ENCODE measurements around the gene MYO1A.
A peak's percentile ranks its signal among the peaks of the same experiment; 100 is the strongest.

Gene MYO1A

GRCh38 chr12:57087010-57087690, 37.2 kb upstream of the MYO1A start (continued):
- TF ChIP-seq REST (tag by site-specific recombination; IDR thresholded peaks at IDR 0.05), result no peak
- no peak for TF ChIP-seq ZNF19 (tag by site-specific recombination; IDR thresholded peaks at IDR 0.05; ENCODE audit: low read depth)
- TF ChIP-seq ZSCAN4 (tag by site-specific recombination; IDR thresholded peaks at IDR 0.05), result no peak
- no peak for TF ChIP-seq ZNF548 (tag by site-specific recombination; IDR thresholded peaks at IDR 0.05)
- TF ChIP-seq ELK4 (IDR thresholded peaks at IDR 0.05; ENCODE audit: borderline replicate concordance, low read depth, low read length), result no peak
- no peak for TF ChIP-seq PRDM1 (tag by site-specific recombination; IDR thresholded peaks at IDR 0.05)
- TF ChIP-seq HOXA7 (CRISPR knock-in tag; IDR thresholded peaks at IDR 0.05; ENCODE audit: borderline replicate concordance), result no peak
- TF ChIP-seq ZFP41 (tag by site-specific recombination; IDR thresholded peaks at IDR 0.05; ENCODE audit: borderline replicate concordance), result no peak
- no peak for TF ChIP-seq ZNF664 (tag by site-specific recombination; IDR thresholded peaks at IDR 0.05)
- no peak for TF ChIP-seq AEBP2 (tag by site-specific recombination; IDR thresholded peaks at IDR 0.05; ENCODE audit: borderline replicate concordance)
- no peak for TF ChIP-seq SCRT1 (tag by site-specific recombination; IDR thresholded peaks at IDR 0.05; ENCODE audit: borderline replicate concordance)
- no peak for TF ChIP-seq ZNF416 (tag by site-specific recombination; IDR thresholded peaks at IDR 0.05)
- TF ChIP-seq ZSCAN30 (tag by site-specific recombination; IDR thresholded peaks at IDR 0.05), result 0 out of 2 replicates have a peak, but pooled peaks have one; percentile 33
- TF ChIP-seq ZNF214 (tag by site-specific recombination; IDR thresholded peaks at IDR 0.05; ENCODE audit: borderline replicate concordance), result no peak
- peak; percentile 76 for TF ChIP-seq KLF1 (tag by site-specific recombination; IDR thresholded peaks at IDR 0.05)
- no peak for TF ChIP-seq ZNF777 (tag by site-specific recombination; IDR thresholded peaks at IDR 0.05; ENCODE audit: borderline replicate concordance)
- TF ChIP-seq KLF16 (tag by site-specific recombination; IDR thresholded peaks at IDR 0.05), result 0 out of 2 replicates have a peak, but pooled peaks have one; percentile 5
- TF ChIP-seq ZNF449 (tag by site-specific recombination; IDR thresholded peaks at IDR 0.05), result 0 out of 2 replicates have a peak, but pooled peaks have one; percentile 24
- TF ChIP-seq PRDM10 (tag by site-specific recombination; IDR thresholded peaks at IDR 0.05), result 0 out of 2 replicates have a peak, but pooled peaks have one; percentile 36
- TF ChIP-seq ZNF843 (tag by site-specific recombination; IDR thresholded peaks at IDR 0.05), result peak; percentile 33; the same call in 1 of the 2 replicates
- peak; percentile 72 for TF ChIP-seq IKZF3 (tag by site-specific recombination; IDR thresholded peaks at IDR 0.05)
- 0 out of 2 replicates have a peak, but pooled peaks have one; percentile 8 for TF ChIP-seq ZXDB (tag by site-specific recombination; IDR thresholded peaks at IDR 0.05)
- no peak for TF ChIP-seq HIC1 (tag by site-specific recombination; IDR thresholded peaks at IDR 0.05)
- no peak for TF ChIP-seq ZNF23 (tag by site-specific recombination; IDR thresholded peaks at IDR 0.05; ENCODE audit: borderline replicate concordance)

All from HEK293 (cell line).